Neural progenitor cell (in vitro differentiated cells): ENCODE data around the gene MAK. TPM values are rescaled to one million over a fixed set of nuclear protein-coding genes. Genes with fewer than 3 reads are reported as not detected.
"Not testable (repeated sequence)": the region's sequence is repeated elsewhere in the genome, so short reads cannot be mapped to it uniquely, and the experiment has no call there.

Source experiments
- DNase-seq: peaks from one replicate; pipeline ENCODE4 v3.0.0-alpha.2; 2016; ENCODE audit warnings: low spot score
- H2AFZ ChIP-seq: fragments of 200-600 bp; sonication (generic); replicated peaks from 2 replicates; pipeline ENCODE4 v1.6.1; 2016; ENCODE audit warnings: antibody characterized with exemption
- H3F3A ChIP-seq: fragments of 200-600 bp; sonication (generic); 2 replicates; pipeline ENCODE4 v1.6.1; 2016; ENCODE audit warnings: antibody characterized with exemption, low read depth
- H3K27ac ChIP-seq: fragments of 200-600 bp; sonication (generic); 2 replicates; pipeline ENCODE4 v1.5.1; 2016; ENCODE audit warnings: mild to moderate bottlenecking
- H3K27me3 ChIP-seq: fragments of 200-600 bp; sonication (generic); 2 replicates; pipeline ENCODE4 v1.6.1; 2016; ENCODE audit warnings: mild to moderate bottlenecking, moderate library complexity
- H3K36me3 ChIP-seq: fragments of 200-600 bp; sonication (generic); 2 replicates; pipeline ENCODE4 v1.5.1; 2016
- H3K4me1 ChIP-seq: fragments of 200-600 bp; sonication (generic); 2 replicates; pipeline ENCODE4 v1.6.1; 2016; ENCODE audit warnings: mixed run types
- H3K4me2 ChIP-seq: fragments of 200-600 bp; sonication (generic); 2 replicates; pipeline ENCODE4 v1.6.1; 2016
- H3K4me3 ChIP-seq: fragments of 200-600 bp; sonication (generic); 2 replicates; pipeline ENCODE4 v1.5.1; 2016
- H3K79me2 ChIP-seq: fragments of 200-600 bp; sonication (generic); 2 replicates; pipeline ENCODE4 v1.6.1; 2016; ENCODE audit warnings: low read depth
- H3K9ac ChIP-seq: fragments of 200-600 bp; sonication (generic); 2 replicates; pipeline ENCODE4 v1.6.1; 2016
- H3K9me3 ChIP-seq: fragments of 200-600 bp; sonication (generic); 2 replicates; pipeline ENCODE4 v1.5.1; 2016; ENCODE audit warnings: low read depth
- H4K20me1 ChIP-seq: fragments of 200-600 bp; sonication (generic); 2 replicates; pipeline ENCODE4 v1.6.1; 2016; ENCODE audit warnings: low read depth
- H3K27ac Mint-ChIP-seq: 3 replicates; pipeline ENCODE4 v1.8.0; 2021; ENCODE audit warnings: mixed read lengths
- H3K27me3 Mint-ChIP-seq: 2 replicates; pipeline ENCODE4 v1.8.0; 2022; ENCODE audit warnings: low read depth, mild to moderate bottlenecking, inconsistent platforms, moderate library complexity, mixed read lengths; ENCODE audit not compliant: insufficient read depth
- H3K36me3 Mint-ChIP-seq: 3 replicates; pipeline ENCODE4 v1.8.0; 2021; ENCODE audit warnings: mixed read lengths
- H3K4me1 Mint-ChIP-seq: 3 replicates; pipeline ENCODE4 v1.8.0; 2021; ENCODE audit warnings: mixed read lengths
- H3K4me3 Mint-ChIP-seq: 3 replicates; pipeline ENCODE4 v1.8.0; 2021; ENCODE audit warnings: mild to moderate bottlenecking, moderate library complexity, mixed read lengths
- H3K9me3 Mint-ChIP-seq: 3 replicates; pipeline ENCODE4 v1.8.0; 2020; ENCODE audit warnings: mixed read lengths
- CTCF ChIP-seq: fragments of 200-600 bp; sonication (generic); IDR thresholded peaks from 2 replicates; pipeline ENCODE4 v1.5.1; 2017; ENCODE audit warnings: antibody characterized with exemption, mild to moderate bottlenecking
- EZH2 ChIP-seq: fragments of 200-600 bp; sonication (generic); IDR thresholded peaks from 2 replicates; pipeline ENCODE4 v1.6.1; 2017; ENCODE audit warnings: antibody characterized with exemption, mild to moderate bottlenecking, moderate library complexity
- EZH2phosphoT487 ChIP-seq: fragments of 200-600 bp; sonication (generic); IDR thresholded peaks from 2 replicates; pipeline ENCODE4 v1.6.1; 2017; ENCODE audit warnings: antibody characterized with exemption
- total RNA-seq: library from RNA; depleted of rRNA; stranded (reverse); fragments of >200 nt; gene quantifications from 2 replicates; pipeline ENCODE4 v1.2.3, GENCODE V29; 2015; ENCODE audit warnings: low replicate concordance

Gene MAK
- total RNA-seq, 1 donor from 2014 or later, result 4.2 TPM

- no peaks in the 10 kb centered on the region for H3K9me3 ChIP-seq
- peak overlapping the region; percentile 92 for H3K4me3 ChIP-seq
- H4K20me1 ChIP-seq, result peaks cover 6% of the 10 kb centered on the region
- DNase-seq, result no peak
- H3K27ac Mint-ChIP-seq, result peak overlapping the region; percentile 96
- H3K9me3 Mint-ChIP-seq, result no peaks in the 10 kb centered on the region
- H3K4me2 ChIP-seq, result peak overlapping the region; percentile 72
- no peaks in the 10 kb centered on the region for H3K27me3 Mint-ChIP-seq
- no peak overlapping the region for H3K9ac ChIP-seq
- no peak overlapping the region for H3K27ac ChIP-seq
- H2AFZ ChIP-seq, result peak overlapping the region; percentile 68
- H3K4me1 Mint-ChIP-seq, result peaks cover 34% of the 10 kb centered on the region
- no peaks in the 10 kb centered on the region for H3K36me3 ChIP-seq
- H3K4me1 ChIP-seq, result peaks cover 18% of the 10 kb centered on the region
- no peak for TF ChIP-seq EZH2phosphoT487
- TF ChIP-seq CTCF, result no peak
- no peak for TF ChIP-seq EZH2
- peak overlapping the region; percentile 97 for H3K4me3 Mint-ChIP-seq
- H3K79me2 ChIP-seq, result peaks cover 37% of the 10 kb centered on the region
- H3F3A ChIP-seq, result peaks cover 19% of the 10 kb centered on the region
- peaks cover 8% of the 10 kb centered on the region for H3K36me3 Mint-ChIP-seq
- no peaks in the 10 kb centered on the region for H3K27me3 ChIP-seq
Observed at GRCh38 chr6:10721850-10722569, 116.3 kb downstream of the MAK start.

GRCh38 chr6:10720960-10721849, 117.1 kb downstream of the MAK start:
- not testable (repeated sequence) for H4K20me1 ChIP-seq, H3K27ac ChIP-seq, H3K27me3 Mint-ChIP-seq, H3K4me2 ChIP-seq, H2AFZ ChIP-seq, H3K36me3 ChIP-seq, H3K9me3 Mint-ChIP-seq, H3K4me3 ChIP-seq, DNase-seq, H3K27me3 ChIP-seq, H3K9me3 ChIP-seq, H3K9ac ChIP-seq, H3K36me3 Mint-ChIP-seq
- Mint-ChIP-seq H3K4me3 (peak overlapping the region; percentile 97), H3K27ac (peak overlapping the region; percentile 75), H3K4me1 (peaks cover 34% of the 10 kb centered on the region)
- peaks cover 18% of the 10 kb centered on the region for H3K4me1 ChIP-seq
- peaks cover 19% of the 10 kb centered on the region for H3F3A ChIP-seq
- peaks cover 32% of the 10 kb centered on the region for H3K79me2 ChIP-seq

GRCh38 chr6:10720265-10720959, 117.9 kb downstream of the MAK start:
- no peak for TF ChIP-seq EZH2
- no peak for TF ChIP-seq EZH2phosphoT487
- TF ChIP-seq CTCF, result no peak
- Histone ChIP-seq H3K4me2 (no peak overlapping the region), H3K4me1 (peaks cover 18% of the 10 kb centered on the region), H3K9me3 (no peaks in the 10 kb centered on the region), H4K20me1 (peaks cover 6% of the 10 kb centered on the region), H3K79me2 (peaks cover 24% of the 10 kb centered on the region), H3K9ac (no peak overlapping the region), H3K4me3 (no peak overlapping the region), H3K36me3 (no peaks in the 10 kb centered on the region), H3K27ac (no peak overlapping the region), H3K27me3 (no peaks in the 10 kb centered on the region), H3F3A (peaks cover 19% of the 10 kb centered on the region), H2AFZ (no peak overlapping the region)
- Mint-ChIP-seq H3K27me3 (no peaks in the 10 kb centered on the region), H3K27ac (no peak overlapping the region), H3K9me3 (no peaks in the 10 kb centered on the region), H3K4me1 (peaks cover 31% of the 10 kb centered on the region), H3K36me3 (peaks cover 2% of the 10 kb centered on the region), H3K4me3 (no peak overlapping the region)
- no peak for DNase-seq
